ENCODE results near the gene MAP2. TPM values are rescaled to one million over a fixed set of nuclear protein-coding genes. Genes with fewer than 3 reads are reported as not detected.

The MAP2 gene
- total RNA-seq, 1 donor from 2014 or later: 6.9 TPM

GRCh38 chr2:209633911-209634310 is 210.1 kb downstream of the MAP2 start:
- TF ChIP-seq CTCF (IDR thresholded peaks at IDR 0.05; ENCODE audit: unreplicated experiment): no peak
- Mint-ChIP-seq H3K9me3 (no peaks in the 10 kb centered on the region), H3K27ac (no peak overlapping the region), H3K27me3 (ENCODE audit: low read depth) (peaks cover 2% of the 10 kb centered on the region), H3K4me3 (no peak overlapping the region), H3K4me1 (peaks cover 7% of the 10 kb centered on the region), H3K36me3 (no peaks in the 10 kb centered on the region)
- no peak for DNase-seq (ENCODE audit: low spot score in 2 of 2, unreplicated experiment in 2 of 2)

- no peak overlapping the region for H3K4me3 Mint-ChIP-seq
- H3K9me3 Mint-ChIP-seq: no peaks in the 10 kb centered on the region
- H3K27ac Mint-ChIP-seq: no peak overlapping the region
- no peaks in the 10 kb centered on the region for H3K36me3 Mint-ChIP-seq
- peaks cover 5% of the 10 kb centered on the region for H3K4me1 Mint-ChIP-seq
- peaks cover 2% of the 10 kb centered on the region for H3K27me3 Mint-ChIP-seq (ENCODE audit: low read depth)
- TF ChIP-seq CTCF (IDR thresholded peaks at IDR 0.05; ENCODE audit: unreplicated experiment): no peak
- no peak for DNase-seq (ENCODE audit: low spot score in 2 of 2, unreplicated experiment in 2 of 2)
Measured at GRCh38 chr2:209636076-209636475, 212.2 kb downstream of the MAP2 start.

GRCh38 chr2:209637293-209637692 is 213.4 kb downstream of the MAP2 start:
- Mint-ChIP-seq H3K27me3 (ENCODE audit: low read depth) (peaks cover 2% of the 10 kb centered on the region), H3K36me3 (no peaks in the 10 kb centered on the region), H3K27ac (no peak overlapping the region), H3K9me3 (no peaks in the 10 kb centered on the region), H3K4me1 (peaks cover 7% of the 10 kb centered on the region), H3K4me3 (no peak overlapping the region)
- no peak for TF ChIP-seq CTCF (IDR thresholded peaks at IDR 0.05; ENCODE audit: unreplicated experiment)
- DNase-seq (ENCODE audit: low spot score in 2 of 2, unreplicated experiment in 2 of 2): no peak

DNA sequence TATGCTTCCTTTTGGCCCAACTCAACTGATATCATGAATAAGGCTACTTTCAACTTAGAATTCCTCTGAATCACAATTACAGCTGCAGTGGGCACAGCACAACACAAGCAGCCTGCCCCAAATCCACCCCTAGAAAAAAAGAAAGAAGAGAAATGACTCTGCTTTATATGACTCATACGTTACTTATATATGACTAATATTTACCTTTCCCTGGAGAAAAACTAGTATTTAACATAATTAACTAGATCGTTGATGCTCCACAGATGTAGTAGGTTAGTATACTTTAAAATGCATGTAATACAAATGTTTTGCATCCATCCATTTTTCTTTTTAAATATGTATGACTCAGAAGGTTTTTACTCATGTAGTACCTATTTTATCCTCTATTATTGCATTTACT is 214.5 kb downstream of the MAP2 start:
- Mint-ChIP-seq H3K27ac (no peak overlapping the region), H3K9me3 (no peaks in the 10 kb centered on the region), H3K4me1 (peaks cover 11% of the 10 kb centered on the region), H3K4me3 (no peak overlapping the region), H3K36me3 (no peaks in the 10 kb centered on the region), H3K27me3 (ENCODE audit: low read depth) (peaks cover 2% of the 10 kb centered on the region)
- TF ChIP-seq CTCF (IDR thresholded peaks at IDR 0.05; ENCODE audit: unreplicated experiment): no peak
- DNase-seq (ENCODE audit: low spot score in 2 of 2, unreplicated experiment in 2 of 2): no peak

DNA sequence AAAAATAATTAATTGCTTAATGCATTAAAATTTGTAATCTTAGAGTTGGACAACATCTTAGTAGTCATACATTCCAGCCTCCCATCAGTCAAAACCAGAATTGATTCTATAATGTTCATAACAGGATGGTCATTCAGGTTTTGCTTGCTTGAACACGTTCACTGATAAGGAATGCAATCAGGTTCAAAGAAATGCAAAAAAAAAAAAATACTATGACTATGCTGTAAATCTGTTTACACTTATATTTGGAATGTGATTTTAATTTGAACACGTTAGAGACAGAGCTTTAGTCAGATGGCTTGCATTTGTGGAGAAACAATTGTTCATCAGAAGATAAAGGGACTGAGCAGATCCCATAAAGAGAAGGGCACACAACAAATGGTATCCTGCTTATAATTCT is 216.5 kb downstream of the MAP2 start:
- peaks cover 15% of the 10 kb centered on the region for H3K4me1 Mint-ChIP-seq

More for the DNA sequence above, 216.5 kb downstream of the MAP2 start:
- no peaks in the 10 kb centered on the region for H3K27me3 Mint-ChIP-seq (ENCODE audit: low read depth)
- DNase-seq (ENCODE audit: low spot score in 2 of 2, unreplicated experiment in 2 of 2): no peak
- TF ChIP-seq CTCF (IDR thresholded peaks at IDR 0.05; ENCODE audit: unreplicated experiment): no peak
- no peak overlapping the region for H3K27ac Mint-ChIP-seq
- no peaks in the 10 kb centered on the region for H3K9me3 Mint-ChIP-seq
- no peaks in the 10 kb centered on the region for H3K36me3 Mint-ChIP-seq
- no peak overlapping the region for H3K4me3 Mint-ChIP-seq
